ENCODE measurements around the gene LYG1. TPM values are rescaled to one million over a fixed set of nuclear protein-coding genes. Genes with fewer than 3 reads are reported as not detected.

Gene LYG1
- total and polyA plus RNA-seq, 2 of the 13 experiments (the other 11 are each of a cell fraction or from before 2014, with no cell fraction given), result 1.00 to 2.9 TPM

DNA sequence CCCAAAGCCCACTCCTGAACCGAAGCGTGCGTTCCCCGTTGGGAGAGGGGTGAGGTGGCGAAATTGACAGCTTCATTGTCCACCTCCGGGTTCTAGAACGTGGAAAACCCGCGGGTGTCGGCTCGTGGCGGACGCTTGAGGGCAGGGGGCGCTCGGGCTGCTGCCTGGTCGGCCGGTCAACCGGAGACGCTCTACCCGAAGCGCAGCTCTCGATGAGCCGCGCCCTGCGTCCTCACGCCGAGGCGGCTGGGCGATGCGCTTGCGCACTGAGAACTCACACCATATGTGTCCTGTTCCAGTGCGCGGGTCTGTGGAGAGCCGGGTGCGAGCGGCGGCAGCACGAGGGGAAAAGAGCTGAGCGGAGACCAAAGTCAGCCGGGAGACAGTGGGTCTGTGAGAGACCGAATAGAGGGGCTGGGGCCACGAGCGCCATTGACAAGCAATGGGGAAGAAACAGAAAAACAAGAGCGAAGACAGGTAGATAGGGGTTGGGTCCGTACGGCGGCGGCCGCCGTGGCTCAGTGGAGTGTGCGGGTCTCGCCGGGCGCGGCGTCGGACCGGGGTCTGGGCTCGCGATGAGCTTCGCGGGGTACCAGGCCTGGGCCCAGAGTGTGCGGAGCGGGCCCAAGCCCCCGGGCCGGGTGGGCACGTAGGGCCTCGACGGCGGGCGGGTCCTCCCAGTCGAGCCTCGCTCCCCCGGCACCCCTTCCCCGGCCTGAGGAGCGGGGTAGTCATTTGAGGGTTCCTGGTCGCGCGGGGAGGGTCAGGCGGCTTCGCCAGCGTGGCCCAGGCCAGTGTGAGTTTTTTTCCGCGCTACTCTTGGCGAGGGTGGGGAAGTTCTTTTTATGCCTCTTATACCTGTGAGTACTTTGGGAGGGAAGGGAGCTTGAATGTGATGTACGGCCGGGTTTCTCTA is 36.4 kb upstream of the LYG1 start, which contains the start of gene EIF5B (continued):
- TF ChIP-seq, protein P1, sequence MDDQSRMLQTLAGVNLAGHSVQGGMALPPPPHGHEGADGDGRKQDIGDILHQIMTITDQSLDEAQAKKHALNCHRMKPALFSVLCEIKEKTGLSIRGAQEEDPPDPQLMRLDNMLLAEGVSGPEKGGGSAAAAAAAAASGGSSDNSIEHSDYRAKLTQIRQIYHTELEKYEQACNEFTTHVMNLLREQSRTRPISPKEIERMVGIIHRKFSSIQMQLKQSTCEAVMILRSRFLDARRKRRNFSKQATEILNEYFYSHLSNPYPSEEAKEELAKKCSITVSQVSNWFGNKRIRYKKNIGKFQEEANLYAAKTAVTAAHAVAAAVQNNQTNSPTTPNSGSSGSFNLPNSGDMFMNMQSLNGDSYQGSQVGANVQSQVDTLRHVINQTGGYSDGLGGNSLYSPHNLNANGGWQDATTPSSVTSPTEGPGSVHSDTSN (CRISPR knock-in tag; IDR thresholded peaks at IDR 0.05; ENCODE audit: borderline replicate concordance), result 0 out of 2 replicates have a peak, but pooled peaks have one; percentile 47
- TF ChIP-seq ELF4 (CRISPR knock-in tag; IDR thresholded peaks at IDR 0.05; ENCODE audit: borderline replicate concordance) (peak; percentile 51; the same call in 1 of the 2 replicates), ZNF251 (CRISPR knock-in tag; IDR thresholded peaks at IDR 0.05) (no peak), NFATC3 (CRISPR knock-in tag; IDR thresholded peaks at IDR 0.05) (peak; percentile 49; the same call in 1 of the 2 replicates), KLF11 (CRISPR knock-in tag; IDR thresholded peaks at IDR 0.05) (peak; percentile 64), RAD51 (IDR thresholded peaks at IDR 0.05; ENCODE audit: borderline replicate concordance) (no peak), NFKBIZ (CRISPR knock-in tag; IDR thresholded peaks at IDR 0.05) (no peak; the same call in 1 of the 2 replicates), HOXD1 (CRISPR knock-in tag; IDR thresholded peaks at IDR 0.05) (peak; percentile 40), ZNF558 (CRISPR knock-in tag; IDR thresholded peaks at IDR 0.05; ENCODE audit: borderline replicate concordance) (peak; percentile 72; the same call in 1 of the 2 replicates), KLF15 (CRISPR knock-in tag; IDR thresholded peaks at IDR 0.05; ENCODE audit: borderline replicate concordance) (peak; percentile 43; the same call in 1 of the 2 replicates), ZFAT (CRISPR knock-in tag; conservative IDR thresholded peaks at IDR 0.05) (no peak), IRX3 (CRISPR knock-in tag; IDR thresholded peaks at IDR 0.05; ENCODE audit: borderline replicate concordance, low read depth) (peak; percentile 91; the same call in 1 of the 2 replicates), ZC3H13 (CRISPR knock-in tag; IDR thresholded peaks at IDR 0.05) (peak; percentile 84; the same call in 1 of the 2 replicates)
- TF ChIP-seq, protein P2, sequence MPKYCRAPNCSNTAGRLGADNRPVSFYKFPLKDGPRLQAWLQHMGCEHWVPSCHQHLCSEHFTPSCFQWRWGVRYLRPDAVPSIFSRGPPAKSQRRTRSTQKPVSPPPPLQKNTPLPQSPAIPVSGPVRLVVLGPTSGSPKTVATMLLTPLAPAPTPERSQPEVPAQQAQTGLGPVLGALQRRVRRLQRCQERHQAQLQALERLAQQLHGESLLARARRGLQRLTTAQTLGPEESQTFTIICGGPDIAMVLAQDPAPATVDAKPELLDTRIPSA (CRISPR knock-in tag; IDR thresholded peaks at IDR 0.05; ENCODE audit: borderline replicate concordance), result 0 out of 2 replicates have a peak, but pooled peaks have one; percentile 48
- TF ChIP-seq, protein P3, sequence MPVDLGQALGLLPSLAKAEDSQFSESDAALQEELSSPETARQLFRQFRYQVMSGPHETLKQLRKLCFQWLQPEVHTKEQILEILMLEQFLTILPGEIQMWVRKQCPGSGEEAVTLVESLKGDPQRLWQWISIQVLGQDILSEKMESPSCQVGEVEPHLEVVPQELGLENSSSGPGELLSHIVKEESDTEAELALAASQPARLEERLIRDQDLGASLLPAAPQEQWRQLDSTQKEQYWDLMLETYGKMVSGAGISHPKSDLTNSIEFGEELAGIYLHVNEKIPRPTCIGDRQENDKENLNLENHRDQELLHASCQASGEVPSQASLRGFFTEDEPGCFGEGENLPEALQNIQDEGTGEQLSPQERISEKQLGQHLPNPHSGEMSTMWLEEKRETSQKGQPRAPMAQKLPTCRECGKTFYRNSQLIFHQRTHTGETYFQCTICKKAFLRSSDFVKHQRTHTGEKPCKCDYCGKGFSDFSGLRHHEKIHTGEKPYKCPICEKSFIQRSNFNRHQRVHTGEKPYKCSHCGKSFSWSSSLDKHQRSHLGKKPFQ (CRISPR knock-in tag; IDR thresholded peaks at IDR 0.05; ENCODE audit: insufficient replicate concordance), result peak; percentile 95
- TF ChIP-seq, protein P4, sequence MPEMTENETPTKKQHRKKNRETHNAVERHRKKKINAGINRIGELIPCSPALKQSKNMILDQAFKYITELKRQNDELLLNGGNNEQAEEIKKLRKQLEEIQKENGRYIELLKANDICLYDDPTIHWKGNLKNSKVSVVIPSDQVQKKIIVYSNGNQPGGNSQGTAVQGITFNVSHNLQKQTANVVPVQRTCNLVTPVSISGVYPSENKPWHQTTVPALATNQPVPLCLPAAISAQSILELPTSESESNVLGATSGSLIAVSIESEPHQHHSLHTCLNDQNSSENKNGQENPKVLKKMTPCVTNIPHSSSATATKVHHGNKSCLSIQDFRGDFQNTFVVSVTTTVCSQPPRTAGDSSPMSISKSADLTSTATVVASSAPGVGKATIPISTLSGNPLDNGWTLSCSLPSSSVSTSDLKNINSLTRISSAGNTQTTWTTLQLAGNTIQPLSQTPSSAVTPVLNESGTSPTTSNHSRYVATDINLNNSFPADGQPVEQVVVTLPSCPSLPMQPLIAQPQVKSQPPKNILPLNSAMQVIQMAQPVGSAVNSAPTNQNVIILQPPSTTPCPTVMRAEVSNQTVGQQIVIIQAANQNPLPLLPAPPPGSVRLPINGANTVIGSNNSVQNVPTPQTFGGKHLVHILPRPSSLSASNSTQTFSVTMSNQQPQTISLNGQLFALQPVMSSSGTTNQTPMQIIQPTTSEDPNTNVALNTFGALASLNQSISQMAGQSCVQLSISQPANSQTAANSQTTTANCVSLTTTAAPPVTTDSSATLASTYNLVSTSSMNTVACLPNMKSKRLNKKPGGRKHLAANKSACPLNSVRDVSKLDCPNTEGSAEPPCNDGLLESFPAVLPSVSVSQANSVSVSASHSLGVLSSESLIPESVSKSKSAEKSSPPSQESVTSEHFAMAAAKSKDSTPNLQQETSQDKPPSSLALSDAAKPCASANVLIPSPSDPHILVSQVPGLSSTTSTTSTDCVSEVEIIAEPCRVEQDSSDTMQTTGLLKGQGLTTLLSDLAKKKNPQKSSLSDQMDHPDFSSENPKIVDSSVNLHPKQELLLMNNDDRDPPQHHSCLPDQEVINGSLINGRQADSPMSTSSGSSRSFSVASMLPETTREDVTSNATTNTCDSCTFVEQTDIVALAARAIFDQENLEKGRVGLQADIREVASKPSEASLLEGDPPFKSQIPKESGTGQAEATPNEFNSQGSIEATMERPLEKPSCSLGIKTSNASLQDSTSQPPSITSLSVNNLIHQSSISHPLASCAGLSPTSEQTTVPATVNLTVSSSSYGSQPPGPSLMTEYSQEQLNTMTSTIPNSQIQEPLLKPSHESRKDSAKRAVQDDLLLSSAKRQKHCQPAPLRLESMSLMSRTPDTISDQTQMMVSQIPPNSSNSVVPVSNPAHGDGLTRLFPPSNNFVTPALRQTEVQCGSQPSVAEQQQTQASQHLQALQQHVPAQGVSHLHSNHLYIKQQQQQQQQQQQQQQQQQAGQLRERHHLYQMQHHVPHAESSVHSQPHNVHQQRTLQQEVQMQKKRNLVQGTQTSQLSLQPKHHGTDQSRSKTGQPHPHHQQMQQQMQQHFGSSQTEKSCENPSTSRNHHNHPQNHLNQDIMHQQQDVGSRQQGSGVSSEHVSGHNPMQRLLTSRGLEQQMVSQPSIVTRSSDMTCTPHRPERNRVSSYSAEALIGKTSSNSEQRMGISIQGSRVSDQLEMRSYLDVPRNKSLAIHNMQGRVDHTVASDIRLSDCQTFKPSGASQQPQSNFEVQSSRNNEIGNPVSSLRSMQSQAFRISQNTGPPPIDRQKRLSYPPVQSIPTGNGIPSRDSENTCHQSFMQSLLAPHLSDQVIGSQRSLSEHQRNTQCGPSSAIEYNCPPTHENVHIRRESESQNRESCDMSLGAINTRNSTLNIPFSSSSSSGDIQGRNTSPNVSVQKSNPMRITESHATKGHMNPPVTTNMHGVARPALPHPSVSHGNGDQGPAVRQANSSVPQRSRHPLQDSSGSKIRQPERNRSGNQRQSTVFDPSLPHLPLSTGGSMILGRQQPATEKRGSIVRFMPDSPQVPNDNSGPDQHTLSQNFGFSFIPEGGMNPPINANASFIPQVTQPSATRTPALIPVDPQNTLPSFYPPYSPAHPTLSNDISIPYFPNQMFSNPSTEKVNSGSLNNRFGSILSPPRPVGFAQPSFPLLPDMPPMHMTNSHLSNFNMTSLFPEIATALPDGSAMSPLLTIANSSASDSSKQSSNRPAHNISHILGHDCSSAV (CRISPR knock-in tag; IDR thresholded peaks at IDR 0.05; ENCODE audit: borderline replicate concordance), result no peak
